HUES48 (cell line): ENCODE results near the gene SLBP.

Experiments used
- H3K27ac ChIP-seq: one replicate; pipeline ENCODE4 v1.7.0; 2013; ENCODE audit warnings: low read depth, low read length, inconsistent platforms
- H3K27me3 ChIP-seq: 2 replicates; pipeline ENCODE4 v1.6.1; 2013; ENCODE audit warnings: mild to moderate bottlenecking, low read length; ENCODE audit not compliant: control insufficient read depth, insufficient read depth
- H3K36me3 ChIP-seq: 2 replicates; pipeline ENCODE4 v1.6.1; 2013; ENCODE audit warnings: low read length; ENCODE audit not compliant: control insufficient read depth, insufficient read depth
- H3K4me1 ChIP-seq: 2 replicates; pipeline ENCODE4 v1.6.1; 2013; ENCODE audit warnings: mild to moderate bottlenecking, low read length; ENCODE audit not compliant: control insufficient read depth, insufficient read depth
- H3K4me3 ChIP-seq: 2 replicates; pipeline ENCODE4 v1.5.1; 2013; ENCODE audit warnings: mild to moderate bottlenecking, low read depth, low read length
- H3K9ac ChIP-seq: 2 replicates; pipeline ENCODE4 v1.6.1; 2013; ENCODE audit warnings: mild to moderate bottlenecking, low read depth, low read length, moderate library complexity
- H3K9me3 ChIP-seq: 2 replicates; pipeline ENCODE4 v1.6.1; 2013; ENCODE audit warnings: low read length; ENCODE audit not compliant: control insufficient read depth, insufficient read depth

SLBP gene

DNA sequence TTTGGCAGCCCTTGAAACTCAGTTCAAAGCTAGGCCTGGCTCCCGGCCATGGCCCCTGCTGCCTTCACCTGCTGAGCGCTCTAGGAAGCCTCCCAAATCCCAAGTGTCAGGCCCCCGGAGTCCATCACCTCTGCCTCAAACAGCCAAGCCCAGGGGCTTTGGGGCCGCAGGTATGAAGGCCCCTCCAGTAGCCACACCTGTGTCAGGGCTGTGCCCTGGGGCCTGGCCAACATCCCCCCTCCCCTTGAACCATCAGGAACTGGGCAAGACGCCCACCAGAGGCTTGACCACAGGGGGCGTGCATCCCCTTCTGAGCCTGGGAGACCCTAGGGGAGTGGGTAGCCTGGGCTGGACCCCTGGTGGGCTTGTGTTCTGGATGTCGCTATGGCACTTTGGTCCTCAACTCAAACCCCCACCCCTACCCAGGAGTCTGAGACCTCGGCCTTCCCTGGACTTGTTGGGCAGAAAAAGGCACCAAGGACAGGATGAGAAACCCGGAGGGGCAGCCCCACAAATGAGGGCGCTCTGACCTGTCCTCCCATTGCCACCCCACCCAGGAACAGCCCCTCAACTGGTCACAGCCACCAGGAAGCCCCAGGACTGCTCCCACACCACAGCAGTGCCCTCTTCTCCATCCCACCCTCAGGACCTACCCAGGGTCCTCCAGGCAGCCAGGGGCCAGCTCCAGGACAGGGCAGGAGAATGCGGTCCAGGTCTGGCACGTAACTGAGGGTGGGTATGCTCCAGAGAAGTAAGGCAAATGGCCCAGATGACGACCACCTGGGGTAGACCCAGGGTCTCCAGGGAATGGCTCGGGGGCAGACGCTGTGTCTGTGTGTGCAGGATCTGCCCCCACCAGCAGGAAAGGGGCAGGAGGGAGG, 4.2 kb upstream of the SLBP start:
- Histone ChIP-seq H3K9ac (no peak overlapping the region), H3K4me1 (peaks cover 8% of the 10 kb centered on the region; the same call in 1 of the 2 replicates), H3K27me3 (no peaks in the 10 kb centered on the region), H3K36me3 (peaks cover 24% of the 10 kb centered on the region), H3K9me3 (no peaks in the 10 kb centered on the region), H3K4me3 (no peak overlapping the region), H3K27ac (no peak overlapping the region)

DNA sequence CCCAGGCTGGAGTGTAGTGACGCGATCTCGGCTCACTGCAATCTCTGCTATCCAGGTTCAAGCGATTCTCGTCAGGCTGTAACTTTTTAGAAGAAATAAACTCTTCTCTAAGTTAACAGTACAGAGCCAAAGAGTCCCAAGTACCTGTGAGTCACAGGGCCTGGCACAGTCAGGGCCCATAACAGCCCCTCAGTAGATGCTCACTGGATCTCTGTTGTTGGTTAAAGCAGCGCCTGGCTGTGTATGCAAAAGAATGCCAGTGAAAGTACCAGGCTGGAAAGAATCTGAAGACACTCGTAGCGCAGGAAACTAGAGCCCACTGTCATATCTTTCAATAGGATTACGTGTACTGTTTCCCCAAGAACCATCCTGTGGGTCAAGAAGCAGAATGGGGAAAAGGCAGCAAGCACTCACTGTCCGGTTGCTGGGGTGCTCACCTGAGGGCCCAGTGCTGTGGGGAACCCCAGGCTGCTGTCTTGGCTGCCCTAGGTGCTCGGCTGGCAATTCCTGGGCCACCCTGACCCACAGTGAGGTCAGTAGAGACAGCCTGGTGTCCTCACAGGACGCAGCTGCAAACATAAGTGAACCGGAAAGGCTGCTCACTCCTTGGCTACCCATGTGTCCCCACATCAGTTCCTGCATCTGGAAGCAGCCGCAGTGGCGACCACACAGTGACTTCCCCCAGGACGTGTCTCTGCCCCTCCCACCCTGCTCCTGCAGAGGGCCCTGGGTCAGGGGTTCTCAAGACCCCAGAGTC, 3.1 kb upstream of the SLBP start:
- Histone ChIP-seq H3K27ac (no peak overlapping the region), H3K9ac (no peak overlapping the region), H3K9me3 (no peaks in the 10 kb centered on the region), H3K36me3 (peaks cover 27% of the 10 kb centered on the region), H3K27me3 (no peaks in the 10 kb centered on the region), H3K4me1 (peaks cover 10% of the 10 kb centered on the region; the same call in 1 of the 2 replicates), H3K4me3 (no peak overlapping the region)

DNA sequence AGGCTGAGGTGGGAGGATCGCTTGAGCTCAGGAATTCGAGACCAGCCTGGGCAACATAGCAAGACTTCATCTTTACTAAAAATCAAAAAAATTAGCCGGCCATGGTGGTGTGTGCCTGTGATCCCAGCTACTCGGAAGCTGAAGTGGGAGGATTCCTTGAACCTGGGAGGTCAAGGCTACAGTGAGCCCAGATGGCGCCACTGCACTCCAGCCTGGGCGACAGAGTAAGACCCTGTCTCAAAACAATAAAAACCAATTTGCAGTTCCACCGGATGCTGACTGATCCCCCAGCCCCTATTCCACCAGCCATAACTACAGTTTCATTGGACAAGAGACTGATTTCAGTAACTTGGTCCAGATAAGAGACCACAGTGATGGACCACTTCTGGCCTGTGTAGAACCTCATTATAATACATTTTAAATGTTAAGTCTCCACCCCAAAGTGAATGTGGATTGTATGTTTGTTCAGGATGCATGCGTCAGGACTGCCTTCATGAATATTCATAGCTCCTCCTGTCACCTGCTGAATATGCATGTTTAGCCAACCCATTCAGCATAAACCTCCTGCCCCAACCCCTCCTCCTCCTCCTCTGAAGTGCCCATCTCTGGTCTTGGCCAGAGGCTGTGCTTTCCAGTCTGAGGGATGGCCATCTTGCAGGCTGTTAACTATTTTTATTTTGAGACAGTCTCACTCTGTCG, 2.3 kb upstream of the SLBP start:
- H3K36me3 ChIP-seq: peaks cover 33% of the 10 kb centered on the region
- no peak overlapping the region for H3K27ac ChIP-seq
- peaks cover 3% of the 10 kb centered on the region; the same call in 1 of the 2 replicates for H3K4me1 ChIP-seq
- no peak overlapping the region for H3K9ac ChIP-seq
- H3K4me3 ChIP-seq: no peak overlapping the region
- no peaks in the 10 kb centered on the region for H3K27me3 ChIP-seq
- no peaks in the 10 kb centered on the region for H3K9me3 ChIP-seq

DNA sequence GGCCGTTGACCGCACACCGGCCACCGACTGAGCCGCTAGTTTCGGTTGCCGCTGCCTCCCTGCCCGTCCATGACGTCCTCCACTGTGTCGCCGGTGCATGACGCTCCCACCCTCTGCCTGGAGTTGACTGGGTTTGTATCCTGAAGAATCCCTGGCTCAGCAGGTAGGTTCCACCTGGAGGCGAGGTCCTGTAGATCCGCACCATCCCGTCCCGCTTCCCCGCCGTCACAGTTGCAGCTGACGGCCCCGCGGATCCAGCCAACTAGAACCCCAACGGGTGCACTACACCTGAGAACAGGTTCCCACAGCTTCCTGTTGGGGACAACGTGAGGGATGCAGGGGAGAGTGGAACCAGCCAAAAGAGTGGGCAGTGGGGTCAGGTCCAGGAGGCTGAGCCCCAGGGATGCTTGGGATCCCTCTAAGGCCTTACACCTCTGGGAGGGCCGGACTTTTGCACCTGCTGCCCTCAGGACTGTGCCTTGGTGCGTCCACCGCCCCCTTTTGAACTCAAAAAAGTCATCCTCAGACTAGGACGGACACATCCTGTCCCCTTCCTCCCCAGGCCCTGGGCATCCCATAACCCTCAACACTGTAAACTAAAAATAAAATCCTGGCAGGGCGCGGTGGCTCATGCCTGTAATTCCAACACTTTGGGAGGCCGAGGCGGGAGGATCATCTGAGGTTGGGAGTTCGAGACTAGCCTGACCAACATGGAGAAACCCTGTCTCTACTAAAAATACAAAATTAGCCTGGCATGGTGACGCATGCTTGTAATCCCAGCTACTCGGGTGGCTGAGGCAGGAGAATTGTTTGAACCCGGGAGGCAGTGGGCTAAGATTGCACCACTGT, 1.1 kb upstream of the SLBP start:
- Histone ChIP-seq H3K4me1 (peaks cover 2% of the 10 kb centered on the region; the same call in 1 of the 2 replicates), H3K9me3 (no peaks in the 10 kb centered on the region), H3K4me3 (peak overlapping the region; percentile 86), H3K27ac (peak overlapping the region; percentile 95), H3K27me3 (no peaks in the 10 kb centered on the region), H3K36me3 (peaks cover 26% of the 10 kb centered on the region), H3K9ac (peak overlapping the region; percentile 93)

DNA sequence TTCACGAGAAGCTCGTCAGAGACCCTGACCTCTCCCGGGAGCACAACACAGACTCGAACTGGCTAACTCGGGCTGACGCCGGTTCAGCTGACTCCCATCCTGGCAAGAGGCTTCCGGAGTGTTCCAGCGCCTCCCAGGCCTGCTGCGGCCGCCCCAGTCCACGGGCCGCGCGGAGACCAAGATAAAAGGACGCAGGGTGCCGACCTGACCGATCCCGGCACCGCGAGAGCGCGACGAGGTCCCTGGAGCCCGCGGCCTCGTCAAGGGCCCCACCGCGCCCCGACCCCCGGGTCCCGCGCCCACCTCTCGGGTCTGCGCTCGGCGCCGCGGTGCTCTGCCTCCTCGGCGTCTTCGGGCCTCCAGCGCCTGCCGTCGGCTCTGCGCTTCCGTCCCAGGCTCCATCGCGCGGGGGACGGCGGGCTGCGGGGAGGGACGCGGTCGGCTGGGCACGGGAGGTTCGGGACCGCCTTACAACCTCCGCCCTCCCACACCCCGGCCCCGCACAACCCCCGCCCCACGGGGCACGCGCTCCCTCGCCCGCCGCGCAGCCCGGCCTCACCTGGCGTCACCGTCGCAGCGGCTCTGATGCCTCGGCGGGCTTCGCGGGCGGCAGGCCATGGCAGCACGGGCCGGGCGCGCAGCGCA, 426 bp downstream of the SLBP start:
- peaks cover 2% of the 10 kb centered on the region; the same call in 1 of the 2 replicates for H3K4me1 ChIP-seq
- peak overlapping the region; percentile 93 for H3K9ac ChIP-seq
- H3K36me3 ChIP-seq: peaks cover 12% of the 10 kb centered on the region
- H3K27me3 ChIP-seq: no peaks in the 10 kb centered on the region
- H3K27ac ChIP-seq: peak overlapping the region; percentile 95
- no peaks in the 10 kb centered on the region for H3K9me3 ChIP-seq
- H3K4me3 ChIP-seq: peak overlapping the region; percentile 86

DNA sequence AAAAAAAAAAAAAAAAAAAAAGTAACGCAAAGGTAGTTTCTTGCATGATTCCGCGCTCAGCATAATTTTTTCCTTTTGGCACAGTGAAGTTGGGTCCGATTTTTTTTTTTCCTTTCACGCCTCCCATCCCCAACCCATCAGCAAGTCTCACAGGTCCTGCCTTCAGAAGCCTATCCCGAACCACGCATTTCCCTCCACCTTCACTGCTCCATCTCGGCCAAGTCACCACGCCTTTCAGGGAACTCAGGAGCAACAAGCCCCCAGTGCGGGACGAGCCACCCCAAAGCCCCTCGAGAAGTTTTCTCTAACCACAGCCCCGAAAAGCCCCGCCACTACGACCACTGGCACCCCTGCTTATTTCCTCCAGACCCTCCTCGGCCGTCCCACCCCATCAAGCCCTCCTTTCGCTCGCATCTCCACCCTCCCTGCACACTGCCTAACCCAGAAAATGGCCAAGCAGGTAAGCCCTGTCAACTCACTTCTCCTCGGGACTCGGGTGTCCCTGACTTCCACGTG, 1.0 kb downstream of the SLBP start:
- peak overlapping the region; percentile 95 for H3K27ac ChIP-seq
- peak overlapping the region; percentile 93 for H3K9ac ChIP-seq
- peaks cover 2% of the 10 kb centered on the region; the same call in 1 of the 2 replicates for H3K4me1 ChIP-seq
- peaks cover 15% of the 10 kb centered on the region for H3K36me3 ChIP-seq
- H3K9me3 ChIP-seq: no peaks in the 10 kb centered on the region
- H3K4me3 ChIP-seq: peak overlapping the region; percentile 86
- H3K27me3 ChIP-seq: no peaks in the 10 kb centered on the region

DNA sequence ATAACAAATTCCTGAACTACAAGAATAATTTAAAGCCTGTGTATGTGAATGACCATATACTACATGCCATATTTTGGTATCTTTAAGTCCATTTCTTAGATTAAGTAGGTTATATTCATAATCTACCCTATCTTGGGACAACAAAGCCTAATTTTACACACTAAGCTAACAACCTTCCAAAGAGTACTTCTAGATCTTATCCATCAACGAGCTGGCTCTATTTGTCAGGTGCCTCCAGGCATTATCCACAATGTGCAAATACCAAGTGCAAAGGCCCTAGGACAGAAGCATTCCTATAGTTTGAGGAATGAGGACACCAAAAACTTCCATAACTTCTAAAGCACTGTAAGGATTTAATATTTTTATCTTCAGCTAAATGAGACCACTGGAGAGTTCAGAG, 3.5 kb downstream of the SLBP start:
- Histone ChIP-seq H3K27ac (no peak overlapping the region), H3K27me3 (no peaks in the 10 kb centered on the region), H3K4me1 (peaks cover 2% of the 10 kb centered on the region; the same call in 1 of the 2 replicates), H3K9ac (no peak overlapping the region), H3K4me3 (no peak overlapping the region), H3K9me3 (no peaks in the 10 kb centered on the region), H3K36me3 (peaks cover 39% of the 10 kb centered on the region)

DNA sequence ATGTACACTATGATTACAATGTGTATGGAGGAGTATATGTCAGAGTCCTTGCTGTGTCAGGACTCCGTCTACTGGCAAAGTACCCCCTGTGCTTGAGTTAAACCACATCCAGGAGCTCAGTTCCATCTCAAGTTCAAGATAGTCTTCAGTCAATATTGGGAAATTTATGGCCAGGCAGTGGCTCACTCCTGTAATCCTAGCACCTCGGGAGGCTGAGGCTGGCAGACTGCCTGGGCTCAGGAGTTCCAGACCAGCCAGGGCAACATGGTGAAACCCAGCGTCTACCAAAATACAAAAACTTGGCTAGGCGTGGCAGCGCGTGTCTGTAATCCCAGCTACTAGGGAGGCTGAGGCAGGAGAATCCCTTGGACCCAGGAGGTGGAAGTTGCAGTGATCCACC, 5.8 kb downstream of the SLBP start:
- Histone ChIP-seq H3K4me3 (no peak overlapping the region), H3K36me3 (peaks cover 55% of the 10 kb centered on the region), H3K9ac (no peak overlapping the region), H3K27ac (no peak overlapping the region), H3K4me1 (peaks cover 2% of the 10 kb centered on the region; the same call in 1 of the 2 replicates), H3K9me3 (no peaks in the 10 kb centered on the region), H3K27me3 (no peaks in the 10 kb centered on the region)

DNA sequence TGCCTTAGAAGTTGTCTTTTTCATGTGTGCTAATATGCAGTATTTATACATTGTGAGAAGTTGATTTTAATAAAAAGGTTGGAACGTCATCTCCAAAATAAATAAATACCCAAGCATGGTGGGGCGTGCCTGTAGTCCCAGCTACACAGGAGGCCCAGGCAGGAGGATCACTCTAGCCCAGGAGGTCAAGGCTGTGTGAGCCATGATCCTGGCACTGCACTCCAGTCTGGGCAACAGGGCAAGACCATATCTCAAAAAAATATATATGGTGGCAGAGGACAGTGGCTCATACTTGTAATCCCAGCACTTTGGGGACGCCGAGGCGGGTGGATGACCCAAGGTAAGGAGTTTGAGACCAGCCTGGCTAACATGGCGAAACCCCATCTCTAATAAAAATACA, 6.4 kb downstream of the SLBP start:
- H3K9ac ChIP-seq: no peak overlapping the region
- H3K36me3 ChIP-seq: peaks cover 58% of the 10 kb centered on the region
- H3K27me3 ChIP-seq: no peaks in the 10 kb centered on the region
- no peak overlapping the region for H3K27ac ChIP-seq
- no peaks in the 10 kb centered on the region for H3K9me3 ChIP-seq
- H3K4me1 ChIP-seq: no peaks in the 10 kb centered on the region; the same call in 1 of the 2 replicates
- H3K4me3 ChIP-seq: no peak overlapping the region
